HepG2 (cell line): Measurements from ENCODE around the gene RTP5. TPM values are rescaled to one million over a fixed set of nuclear protein-coding genes. Genes with fewer than 3 reads are reported as not detected.
A peak's percentile ranks its signal among the peaks of the same experiment; 100 is the strongest.

ENCODE experiments used
- ARNT2 ChIP-seq: sonication (generic); formaldehyde crosslinking; IDR thresholded peaks from 2 replicates; pipeline ENCODE4 v1.8.0; 2022; ENCODE audit warnings: mild to moderate bottlenecking, low read depth, missing genetic modification reagents, moderate library complexity
- HHEX ChIP-seq: IDR thresholded peaks from 2 replicates; pipeline ENCODE4 v1.6.1; 2016; ENCODE audit warnings: control low read depth
- HIVEP1 ChIP-seq: sonication (generic); formaldehyde crosslinking; IDR thresholded peaks from 2 replicates; pipeline ENCODE4 v1.4.0; 2020; ENCODE audit warnings: mild to moderate bottlenecking, missing genetic modification reagents
- HMGA1 ChIP-seq: sonication (generic); formaldehyde crosslinking; conservative IDR thresholded peaks from 2 replicates; pipeline ENCODE4 v1.4.0; 2020; ENCODE audit warnings: missing genetic modification reagents
- JUNB ChIP-seq: sonication (generic); formaldehyde crosslinking; IDR thresholded peaks from 2 replicates; pipeline ENCODE4 v1.8.0; 2022; ENCODE audit warnings: missing genetic modification reagents, mild to moderate bottlenecking, borderline replicate concordance
- KLF6 ChIP-seq: IDR thresholded peaks from 2 replicates; pipeline ENCODE4 v1.8.0; 2016; ENCODE audit warnings: missing biosample characterization, missing genetic modification reagents
- MTA1 ChIP-seq: sonication (generic); formaldehyde crosslinking; IDR thresholded peaks from 2 replicates; pipeline ENCODE4 v1.4.0; 2020; ENCODE audit warnings: missing genetic modification reagents, mild to moderate bottlenecking, borderline replicate concordance
- MXD4 ChIP-seq: IDR thresholded peaks from 2 replicates; pipeline ENCODE4 v1.6.1; 2016; ENCODE audit warnings: mild to moderate bottlenecking, missing biosample characterization, missing genetic modification reagents
- SALL2 ChIP-seq: sonication (generic); formaldehyde crosslinking; IDR thresholded peaks from 2 replicates; pipeline ENCODE4 v1.8.1; 2023; ENCODE audit warnings: mild to moderate bottlenecking, missing genetic modification reagents, inconsistent platforms
- TP53 ChIP-seq: sonication (generic); formaldehyde crosslinking; conservative IDR thresholded peaks from 2 replicates; pipeline ENCODE4 v1.4.0; 2020; ENCODE audit warnings: missing genetic modification reagents
- TRIM24 ChIP-seq: sonication (generic); formaldehyde crosslinking; IDR thresholded peaks from 2 replicates; pipeline ENCODE4 v1.8.0; 2022; ENCODE audit warnings: mild to moderate bottlenecking, missing genetic modification reagents
- ZBTB37 ChIP-seq: sonication (generic); formaldehyde crosslinking; IDR thresholded peaks from 2 replicates; pipeline ENCODE4 v1.4.0; 2020; ENCODE audit warnings: mild to moderate bottlenecking, missing genetic modification reagents
- ZBTB40 ChIP-seq, 2 experiments: fragments of 450-650 bp in 1 of 2; sonication (generic) in 1 of 2; formaldehyde crosslinking in 1 of 2; IDR thresholded peaks; 2 replicates each; pipeline versions ENCODE4 v1.6.1 to v1.8.0; 2016 to 2022; ENCODE audit warnings: antibody characterized with exemption in 1 of 2, mild to moderate bottlenecking in 1 of 2, missing genetic modification reagents in 1 of 2
- ZFP91 ChIP-seq: sonication (generic); formaldehyde crosslinking; IDR thresholded peaks from 2 replicates; pipeline ENCODE4 v1.9.0; 2022; ENCODE audit warnings: missing genetic modification reagents, mild to moderate bottlenecking, borderline replicate concordance
- ZMAT3 ChIP-seq: sonication (generic); formaldehyde crosslinking; conservative IDR thresholded peaks from 2 replicates; pipeline ENCODE4 v1.7.0; 2021; ENCODE audit warnings: missing genetic modification reagents
- ZNF350 ChIP-seq: sonication (generic); formaldehyde crosslinking; IDR thresholded peaks from 2 replicates; pipeline ENCODE4 v1.4.0; 2020; ENCODE audit warnings: mild to moderate bottlenecking, low read depth, missing genetic modification reagents, borderline replicate concordance
- ZNF567 ChIP-seq: sonication (generic); formaldehyde crosslinking; IDR thresholded peaks from 2 replicates; pipeline ENCODE4 v1.8.1; 2023; ENCODE audit warnings: mild to moderate bottlenecking, missing genetic modification reagents, borderline replicate concordance
- ZNF616 ChIP-seq: sonication (generic); formaldehyde crosslinking; IDR thresholded peaks from 2 replicates; pipeline ENCODE4 v1.5.0; 2020; ENCODE audit warnings: low read depth, mild to moderate bottlenecking, missing genetic modification reagents
- polyA plus RNA-seq, 8 experiments: library from polyadenylated mRNA; depleted of rRNA in 3 of 8; stranded (reverse) in 7 of 8; unstranded in 1 of 8; fragments of >200 nt; fragmentation: Illumina TruSeq in 4 of 8; extraction: Trizol in 4 of 8; gene quantifications; 2 replicates each; pipeline versions ENCODE4 v1.2.1 to v1.2.3, GENCODE V29; 2011 to 2016; ENCODE audit warnings: low read depth in 4 of 8, missing spikeins in 1 of 8, mixed read lengths in 1 of 8; ENCODE audit not compliant: insufficient read depth in 1 of 8
- total RNA-seq, 5 experiments: library from RNA; depleted of rRNA; stranded (reverse); fragments of >200 nt; fragmentation: Illumina TruSeq; extraction: Trizol; gene quantifications; 2 replicates each; pipeline ENCODE4 v1.2.3, GENCODE V29; 2016; ENCODE audit warnings: low read depth in 1 of 5

RTP5 gene
- total and polyA plus RNA-seq, 2 of the 13 experiments (the other 11 are each of a cell fraction or from before 2014, with no cell fraction given) = not detected

- TF ChIP-seq ZNF350 (CRISPR knock-in tag) = no peak
- TF ChIP-seq MXD4 (CRISPR knock-in tag) = no peak
- TF ChIP-seq JUNB (CRISPR knock-in tag) = peak; percentile 36; the same call in 1 of the 2 replicates
- TF ChIP-seq ZBTB40 (IDR thresholded peaks at IDR 0.05) = peak; percentile 31; the same call in 1 of the 2 replicates
- TF ChIP-seq ZBTB40 (CRISPR knock-in tag; IDR thresholded peaks at IDR 0.05) = no peak
- no peak for TF ChIP-seq HIVEP1 (CRISPR knock-in tag)
- no peak for TF ChIP-seq ARNT2 (CRISPR knock-in tag)
- TF ChIP-seq ZFP91 (CRISPR knock-in tag) = no peak
- no peak for TF ChIP-seq SALL2 (CRISPR knock-in tag)
- TF ChIP-seq MTA1 (CRISPR knock-in tag) = peak; percentile 54; the same call in 1 of the 2 replicates
- no peak for TF ChIP-seq TRIM24
- TF ChIP-seq ZMAT3 (CRISPR knock-in tag) = no peak
- TF ChIP-seq ZNF616 (CRISPR knock-in tag) = no peak
- TF ChIP-seq ZBTB37 (CRISPR knock-in tag) = no peak
- no peak for TF ChIP-seq KLF6 (CRISPR knock-in tag)
- TF ChIP-seq ZNF567 = no peak
- no peak for TF ChIP-seq HMGA1
- TF ChIP-seq HHEX = no peak
- no peak for TF ChIP-seq TP53 (CRISPR knock-in tag)
Measured at GRCh38 chr2:241864168-241864849, 5.2 kb upstream of the RTP5 start (continued).
